Natural killer cell (primary cell): ENCODE measurements around the gene COX20. TPM values are rescaled to one million over a fixed set of nuclear protein-coding genes. Genes with fewer than 3 reads are reported as not detected.

Experiments
- ATAC-seq, 3 donors: fragments of 150-1000 bp in 2 of 3; fragments of 200-7000 bp in 1 of 3; cut with Tn5 transposase; 1 replicate in 1 of 3; 2 replicates in 2 of 3; pipeline ENCODE4 v1.10.0; 2021; ENCODE audit warnings: mild to moderate bottlenecking in 2 of 3, moderate library complexity in 2 of 3
- DNase-seq, 2 donors: peaks; one replicate each; pipeline versions ENCODE4 v3.0.0 to v3.0.0-alpha.2; 2013 to 2021; ENCODE audit warnings: mixed read lengths in 1 of 2
- H3K27ac ChIP-seq: one replicate; pipeline ENCODE4 v1.5.1; 2013; ENCODE audit warnings: mild to moderate bottlenecking, low read length
- H3K27me3 ChIP-seq: one replicate; pipeline ENCODE4 v1.6.1; 2013; ENCODE audit warnings: low read length; ENCODE audit not compliant: control insufficient read depth, insufficient read depth
- H3K36me3 ChIP-seq: one replicate; pipeline ENCODE4 v1.6.1; 2013; ENCODE audit warnings: low read length; ENCODE audit not compliant: control insufficient read depth, insufficient read depth
- H3K4me1 ChIP-seq: one replicate; pipeline ENCODE4 v1.6.1; 2013; ENCODE audit warnings: low read length; ENCODE audit not compliant: control insufficient read depth, insufficient read depth
- H3K4me3 ChIP-seq: one replicate; pipeline ENCODE4 v1.5.1; 2013; ENCODE audit warnings: low read length
- H3K9me3 ChIP-seq: one replicate; pipeline ENCODE4 v1.6.1; 2013; ENCODE audit warnings: low read length; ENCODE audit not compliant: control insufficient read depth, insufficient read depth
- H3K27ac Mint-ChIP-seq, 2 donors: one replicate each; pipeline ENCODE4 v1.8.0; 2022; ENCODE audit warnings: mild to moderate bottlenecking in 2 of 2, mixed read lengths in 2 of 2, moderate library complexity in 1 of 2
- H3K27me3 Mint-ChIP-seq, 2 donors: one replicate each; pipeline ENCODE4 v1.8.0; 2022; ENCODE audit warnings: low read depth in 2 of 2, mixed read lengths in 2 of 2
- H3K36me3 Mint-ChIP-seq: one replicate; pipeline ENCODE4 v1.8.0; 2022; ENCODE audit warnings: mixed read lengths
- H3K4me1 Mint-ChIP-seq, 2 donors: one replicate each; pipeline ENCODE4 v1.8.0; 2022; ENCODE audit warnings: mixed read lengths in 2 of 2
- H3K4me3 Mint-ChIP-seq: one replicate; pipeline ENCODE4 v1.8.0; 2022; ENCODE audit warnings: mild to moderate bottlenecking, moderate library complexity, mixed read lengths
- H3K9me3 Mint-ChIP-seq, 2 donors: one replicate each; pipeline ENCODE4 v1.8.0; 2022; ENCODE audit warnings: mixed read lengths in 2 of 2
- WGBS: methylation state at CpG from one replicate; pipeline ENCODE4 v1.1.7; 2013; ENCODE audit warnings: missing lambda C conversion rate; ENCODE audit not compliant: insufficient coverage; 5-methylcytosine and 5-hydroxymethylcytosine counted together
- intact Hi-C: fragments of 100-400 bp; cut with micrococcal nuclease; formaldehyde crosslinking; loops from one replicate; pipeline ENCODE4 v1.14.2; 2022
- total RNA-seq, 4 donors: library from RNA; stranded (reverse); fragments of 120-200 nt in 1 of 4; gene quantifications; one replicate each; pipeline versions ENCODE4 v1.2.3 to v1.2.4, GENCODE V29; 2013 to 2022
- TF ChIP-seq, protein P1 (sequence below): fragments of 200-600 bp; IDR thresholded peaks from one replicate; pipeline ENCODE4 v1.8.0; 2022; ENCODE audit warnings: antibody characterized with exemption

COX20 gene
- total RNA-seq, 3 donors from 2014 or later (not counting 1 experiment from before 2014, with no cell fraction given), result 24.3 to 25.4 (median 24.9) TPM

DNA sequence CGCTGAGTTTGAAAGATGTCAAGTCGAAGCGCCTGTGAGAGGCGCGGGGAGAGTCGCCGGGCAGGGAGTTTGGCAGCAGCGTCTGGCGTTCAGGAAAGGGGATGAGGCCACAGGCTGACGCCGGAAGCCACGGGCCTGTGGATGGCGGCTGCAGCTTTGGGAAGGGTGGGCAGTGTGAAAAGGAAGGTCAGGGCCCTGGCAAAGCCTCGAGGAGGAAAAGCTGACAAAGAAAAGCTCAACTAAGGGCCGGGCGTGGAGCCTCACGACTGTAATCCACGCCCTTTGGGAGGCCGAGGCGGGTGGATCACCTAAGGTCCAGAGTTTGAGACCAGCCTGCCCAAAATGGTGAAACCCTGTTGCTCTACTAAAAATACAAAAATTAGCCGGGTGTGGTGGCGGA, 25.2 kb upstream of the COX20 start:
- H3K36me3 Mint-ChIP-seq, result no peaks in the 10 kb centered on the region

DNA sequence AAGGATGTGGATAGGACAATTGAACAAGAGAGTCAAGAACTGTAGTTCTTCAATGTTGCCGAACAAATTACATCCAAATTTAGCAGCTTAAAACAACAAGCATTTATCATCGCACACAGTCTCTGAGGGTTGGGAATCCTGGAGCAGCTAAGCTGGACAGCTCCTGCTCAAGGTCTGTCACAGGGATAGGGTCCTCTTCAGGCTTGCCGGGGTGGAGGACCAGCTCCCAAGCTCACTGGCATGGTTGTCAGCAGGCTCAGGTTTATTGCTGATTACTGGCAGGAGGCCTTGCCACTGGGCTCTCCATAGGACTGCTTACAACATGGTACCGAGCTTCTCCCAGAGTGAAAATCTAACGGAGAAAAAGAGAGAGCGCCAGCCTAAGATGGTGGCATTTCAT, 22.1 kb upstream of the COX20 start:
- Mint-ChIP-seq H3K27ac (no peak overlapping the region), H3K27me3 (peaks cover 6 to 13% of the 10 kb centered on the region in 2 donors), H3K4me1 (peaks cover 0 to 7% of the 10 kb centered on the region in 2 donors), H3K36me3 (no peaks in the 10 kb centered on the region), H3K4me3 (no peak overlapping the region), H3K9me3 (no peaks in the 10 kb centered on the region)
- H3K27me3 ChIP-seq, result no peaks in the 10 kb centered on the region
- WGBS, result 89% methylated on average over 5 of the region's 6 CpGs
- no peaks in the 10 kb centered on the region for H3K36me3 ChIP-seq
- no peaks in the 10 kb centered on the region for H3K9me3 ChIP-seq
- peaks cover 4% of the 10 kb centered on the region for H3K4me1 ChIP-seq
- no peak for ATAC-seq
- no peak overlapping the region for H3K27ac ChIP-seq
- H3K4me3 ChIP-seq, result no peak overlapping the region
- intact Hi-C loops, result no loop called here
- no peak for DNase-seq
- TF ChIP-seq, protein P1, sequence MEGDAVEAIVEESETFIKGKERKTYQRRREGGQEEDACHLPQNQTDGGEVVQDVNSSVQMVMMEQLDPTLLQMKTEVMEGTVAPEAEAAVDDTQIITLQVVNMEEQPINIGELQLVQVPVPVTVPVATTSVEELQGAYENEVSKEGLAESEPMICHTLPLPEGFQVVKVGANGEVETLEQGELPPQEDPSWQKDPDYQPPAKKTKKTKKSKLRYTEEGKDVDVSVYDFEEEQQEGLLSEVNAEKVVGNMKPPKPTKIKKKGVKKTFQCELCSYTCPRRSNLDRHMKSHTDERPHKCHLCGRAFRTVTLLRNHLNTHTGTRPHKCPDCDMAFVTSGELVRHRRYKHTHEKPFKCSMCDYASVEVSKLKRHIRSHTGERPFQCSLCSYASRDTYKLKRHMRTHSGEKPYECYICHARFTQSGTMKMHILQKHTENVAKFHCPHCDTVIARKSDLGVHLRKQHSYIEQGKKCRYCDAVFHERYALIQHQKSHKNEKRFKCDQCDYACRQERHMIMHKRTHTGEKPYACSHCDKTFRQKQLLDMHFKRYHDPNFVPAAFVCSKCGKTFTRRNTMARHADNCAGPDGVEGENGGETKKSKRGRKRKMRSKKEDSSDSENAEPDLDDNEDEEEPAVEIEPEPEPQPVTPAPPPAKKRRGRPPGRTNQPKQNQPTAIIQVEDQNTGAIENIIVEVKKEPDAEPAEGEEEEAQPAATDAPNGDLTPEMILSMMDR, result no peak

More for the DNA sequence above, 25.2 kb upstream of the COX20 start:
- no peaks in the 10 kb centered on the region for H3K36me3 ChIP-seq
- H3K9me3 Mint-ChIP-seq, result no peaks in the 10 kb centered on the region
- H3K27me3 Mint-ChIP-seq, result peaks cover 3 to 6% of the 10 kb centered on the region in 2 donors
- no peak overlapping the region for H3K4me3 Mint-ChIP-seq
- no peak overlapping the region for H3K4me3 ChIP-seq
- H3K9me3 ChIP-seq, result no peaks in the 10 kb centered on the region
- TF ChIP-seq, protein P1, result no peak
- no peaks in the 10 kb centered on the region for H3K27me3 ChIP-seq
- H3K27ac Mint-ChIP-seq, result no peak overlapping the region
- WGBS, result 84% methylated on average over 22 of the region's 22 CpGs
- no peaks in the 10 kb centered on the region for H3K4me1 Mint-ChIP-seq
- intact Hi-C loops, result no loop called here
- DNase-seq (no peak), ATAC-seq (no peak)
- no peaks in the 10 kb centered on the region for H3K4me1 ChIP-seq
- no peak overlapping the region for H3K27ac ChIP-seq

DNA sequence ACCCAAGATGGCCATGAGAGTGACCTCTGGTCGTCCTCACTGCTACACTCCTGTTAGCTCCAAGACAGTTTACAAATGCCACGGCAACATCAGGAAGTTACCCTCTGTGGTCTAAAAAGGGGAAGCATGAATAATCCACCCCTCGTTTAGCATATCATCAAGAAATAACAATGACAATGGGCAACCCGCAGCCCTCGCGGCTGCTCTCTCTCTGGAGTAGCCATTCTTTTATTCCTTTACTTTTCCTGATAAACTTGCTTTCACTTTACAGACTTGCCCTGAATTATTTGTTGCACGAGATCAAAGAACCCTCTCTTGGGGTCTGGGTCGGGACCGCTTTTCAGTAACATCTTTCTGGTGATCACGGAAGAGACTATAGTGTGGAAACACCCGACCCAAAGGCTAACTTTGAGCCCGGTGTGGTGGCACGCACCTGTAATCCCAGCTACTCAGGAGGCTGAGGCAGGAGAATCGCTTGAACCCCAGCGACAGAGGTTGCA, 19.8 kb upstream of the COX20 start:
- ATAC-seq, result peak in 1 of 3 donors; percentile 37
- no peak for DNase-seq
- 35% methylated on average over 15 of the region's 15 CpGs for WGBS
- H3K4me3 ChIP-seq, result peak overlapping the region; percentile 14
- peaks cover 0 to 7% of the 10 kb centered on the region in 2 donors for H3K4me1 Mint-ChIP-seq
- intact Hi-C loops, result no loop called here
- peak overlapping the region; percentile 61 for H3K4me3 Mint-ChIP-seq
- H3K9me3 ChIP-seq, result no peaks in the 10 kb centered on the region
- TF ChIP-seq, protein P1, result no peak
- H3K27ac ChIP-seq, result no peak overlapping the region
- H3K36me3 Mint-ChIP-seq, result no peaks in the 10 kb centered on the region
- peaks cover 6 to 13% of the 10 kb centered on the region in 2 donors for H3K27me3 Mint-ChIP-seq
- no peaks in the 10 kb centered on the region for H3K36me3 ChIP-seq
- H3K27ac Mint-ChIP-seq, result peak overlapping the region in 1 of 2 donors; percentile 64
- no peaks in the 10 kb centered on the region for H3K9me3 Mint-ChIP-seq
- peaks cover 4% of the 10 kb centered on the region for H3K4me1 ChIP-seq
- no peaks in the 10 kb centered on the region for H3K27me3 ChIP-seq

DNA sequence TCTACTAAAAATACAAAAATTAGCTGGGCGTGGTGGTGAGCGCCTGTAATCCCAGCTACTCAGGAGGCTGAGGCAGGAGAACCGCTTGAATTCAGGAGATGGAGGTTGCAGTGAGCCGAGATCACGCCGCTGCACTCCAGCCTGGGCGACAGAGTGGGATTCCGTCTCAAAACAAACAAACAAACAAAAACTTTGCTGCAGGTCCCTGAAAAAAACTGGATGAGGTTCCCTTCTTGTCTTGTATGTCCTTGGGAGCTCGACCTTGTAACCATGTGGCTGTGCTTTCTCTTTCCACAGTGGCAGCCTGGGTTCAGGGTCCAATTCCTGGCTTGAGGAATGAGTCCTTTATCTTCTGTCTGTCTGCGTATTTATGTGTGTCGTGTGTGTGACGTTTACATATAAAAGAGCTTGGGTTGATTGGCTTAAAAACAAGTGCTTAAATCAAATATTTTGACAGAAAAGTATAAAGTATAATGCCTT, 18.0 kb upstream of the COX20 start:
- no peaks in the 10 kb centered on the region for H3K9me3 Mint-ChIP-seq
- 94% methylated on average over 12 of the region's 12 CpGs for WGBS
- H3K36me3 ChIP-seq, result no peaks in the 10 kb centered on the region
- no peaks in the 10 kb centered on the region for H3K27me3 ChIP-seq
- TF ChIP-seq, protein P1, result no peak
- H3K9me3 ChIP-seq, result no peaks in the 10 kb centered on the region
- no peak overlapping the region for H3K27ac Mint-ChIP-seq
- peaks cover 0 to 7% of the 10 kb centered on the region in 2 donors for H3K4me1 Mint-ChIP-seq
- intact Hi-C loops, result no loop called here
- no peak overlapping the region for H3K4me3 ChIP-seq
- peaks cover 4% of the 10 kb centered on the region for H3K4me1 ChIP-seq
- peaks cover 6 to 13% of the 10 kb centered on the region in 2 donors for H3K27me3 Mint-ChIP-seq
- H3K27ac ChIP-seq, result no peak overlapping the region
- DNase-seq (no peak), ATAC-seq (no peak)
- H3K4me3 Mint-ChIP-seq, result no peak overlapping the region
- H3K36me3 Mint-ChIP-seq, result no peaks in the 10 kb centered on the region
